Psoas muscle (tissue), 8 donors: Measurements from ENCODE around the gene QSOX2. TPM values are rescaled to one million over a fixed set of nuclear protein-coding genes. Genes with fewer than 3 reads are reported as not detected.

Experiments used
- ATAC-seq, 4 donors: fragments of 200-7000 bp; cut with Tn5 transposase; one replicate each; pipeline ENCODE4 v1.9.1; 2020; ENCODE audit warnings: moderate library complexity in 3 of 4, mild to moderate bottlenecking in 2 of 4
- DNase-seq, 2 donors: peaks; one replicate each; pipeline ENCODE4 v3.0.0-alpha.2; 2020
- H3K27ac ChIP-seq: fragments of 200-600 bp; one replicate; pipeline ENCODE4 v1.8.0; 2022
- H3K27me3 ChIP-seq, 3 donors: fragments of 200-600 bp in 1 of 3; one replicate each; pipeline versions ENCODE4 v1.6.1 to v1.8.0; 2013 to 2022; ENCODE audit warnings: low read length in 2 of 3, mild to moderate bottlenecking in 2 of 3, moderate library complexity in 1 of 3; ENCODE audit not compliant: insufficient read depth in 3 of 3
- H3K36me3 ChIP-seq, 2 donors: fragments of 200-600 bp in 1 of 2; one replicate each; pipeline versions ENCODE4 v1.6.1 to v1.8.0; 2013 to 2022; ENCODE audit warnings: low read depth in 1 of 2, mild to moderate bottlenecking in 1 of 2, moderate library complexity in 1 of 2; ENCODE audit not compliant: insufficient read depth in 1 of 2
- H3K4me1 ChIP-seq: fragments of 200-600 bp; one replicate; pipeline ENCODE4 v1.8.0; 2022
- H3K4me3 ChIP-seq: fragments of 200-600 bp; one replicate; pipeline ENCODE4 v1.8.0; 2022; ENCODE audit warnings: mild to moderate bottlenecking
- H3K9me3 ChIP-seq: fragments of 200-600 bp; one replicate; pipeline ENCODE4 v1.8.0; 2022
- CTCF ChIP-seq: fragments of 200-600 bp; IDR thresholded peaks from one replicate; pipeline ENCODE4 v1.8.0; 2022; ENCODE audit warnings: antibody characterized with exemption
- WGBS, 3 donors: extraction: QIAGEN DNeasy Blood & Tissue Kit; methylation state at CpG; one replicate each; pipeline versions ENCODE4 v1.1.6 to v1.1.7; 2013; 5-methylcytosine and 5-hydroxymethylcytosine counted together
- intact Hi-C, 2 donors: fragments of 100-400 bp; cut with DNase I; formaldehyde crosslinking; loops; one replicate each; pipeline versions ENCODE4 v1.11.0 to v1.14.2; 2022
- polyA plus RNA-seq, 3 donors: library from polyadenylated mRNA; stranded (reverse); fragments of 200-250 nt; gene quantifications; one replicate each; pipeline ENCODE4 v1.2.3, GENCODE V29; 2013
- total RNA-seq, 4 donors: library from RNA; stranded (reverse); fragmentation: NEBNext Ultra II Directional in 2 of 4; extraction: Animal tissue kit (Norgen Biotek cat#: 25700) in 2 of 4; gene quantifications; one replicate each; pipeline versions ENCODE4 v1.2.1 to v1.2.4, GENCODE V29; 2021 to 2023
- donor health status: healthy with polysubstance abuse.
- donor health status: DM: no; HTN: no; CAD: no; lungs with moderate emphysema.
- donor health status: Bipolar disorder and iron deficiency.
- donor health status: healthy.
- donor health status: DM: yes; HTN: yes; CAD: no.
- donor health status: DM: no; HTN: no; CAD: no.
- donor health status: DM: no; HTN: no; CAD: no.
- donor health status: DM: yes; HTN: yes; CAD: no.

Gene QSOX2
- total and polyA plus RNA-seq, 7 donors = 3.6 to 7.5 (median 5.6) TPM

- TF ChIP-seq CTCF = peak; percentile 77
- H3K27me3 ChIP-seq = peaks cover 0 to 48% (median 5%) of the 10 kb centered on the region in 3 donors
- ATAC-seq (peak; percentile 93 to 98 (median 93)), DNase-seq (peak; percentile 72 to 84)
- no peaks in the 10 kb centered on the region for H3K36me3 ChIP-seq
- no peaks in the 10 kb centered on the region for H3K4me1 ChIP-seq
- H3K9me3 ChIP-seq = no peaks in the 10 kb centered on the region
- WGBS, 3 donors = 8 to 9% (median 9%) methylated on average over 27 to 31 of the region's 32 CpGs
- intact Hi-C loops = loop anchor here (2.0 to 10.0 kb wide), 6 partner anchors 109 to 681 kb away; partner anchors contain the start of gene UBAC1 (in 1 of the 2)
- peak overlapping the region; percentile 47 for H3K4me3 ChIP-seq
- no peak overlapping the region for H3K27ac ChIP-seq
Measured at GRCh38 chr9:136283291-136284235, 38.0 kb upstream of the QSOX2 start.

GRCh38 chr9:136282272-136282861, 36.8 kb upstream of the QSOX2 start:
- H3K9me3 ChIP-seq = no peaks in the 10 kb centered on the region
- intact Hi-C loops = loop anchor here (2.0 to 10.0 kb wide), 6 partner anchors 108 to 680 kb away; partner anchors contain the start of gene UBAC1 (in 1 of the 2)
- no peaks in the 10 kb centered on the region for H3K4me1 ChIP-seq
- no peaks in the 10 kb centered on the region for H3K36me3 ChIP-seq
- TF ChIP-seq CTCF = no peak
- DNase-seq (no peak), ATAC-seq (no peak)
- no peak overlapping the region for H3K27ac ChIP-seq
- WGBS, 3 donors = 61 to 62% (median 62%) methylated on average over 14 of the region's 14 CpGs
- H3K27me3 ChIP-seq = peaks cover 0 to 41% (median under 1%) of the 10 kb centered on the region in 3 donors
- H3K4me3 ChIP-seq = no peak overlapping the region

GRCh38 chr9:136281421-136282271, 36.0 kb upstream of the QSOX2 start:
- no peak for TF ChIP-seq CTCF
- DNase-seq = no peak
- 78 to 80% (median 79%) methylated on average over 36 to 39 of the region's 39 CpGs for WGBS, 3 donors
- intact Hi-C loops = loop anchor here (2.0 to 10.0 kb wide), 6 partner anchors 107 to 679 kb away; partner anchors contain the start of gene UBAC1 (in 1 of the 2)
- Histone ChIP-seq H3K9me3 (no peaks in the 10 kb centered on the region), H3K27me3 (peaks cover 0 to 43% (median 0%) of the 10 kb centered on the region in 3 donors), H3K4me3 (no peak overlapping the region), H3K36me3 (no peaks in the 10 kb centered on the region), H3K4me1 (no peaks in the 10 kb centered on the region), H3K27ac (no peak overlapping the region)
- no peak for ATAC-seq

GRCh38 chr9:136280535-136281315, 35.1 kb upstream of the QSOX2 start:
- Histone ChIP-seq H3K36me3 (no peaks in the 10 kb centered on the region), H3K4me3 (no peak overlapping the region), H3K27me3 (peaks cover 0 to 44% (median 0%) of the 10 kb centered on the region in 3 donors), H3K9me3 (no peaks in the 10 kb centered on the region), H3K27ac (no peak overlapping the region), H3K4me1 (no peaks in the 10 kb centered on the region)
- TF ChIP-seq CTCF = no peak
- WGBS, 3 donors = 71 to 77% (median 72%) methylated on average over 15 to 16 of the region's 16 CpGs
- intact Hi-C loops = loop anchor here (5.0 to 10.0 kb wide), 5 partner anchors 106 to 678 kb away; partner anchors contain the start of gene UBAC1 (in 1 of the 2)
- no peak for ATAC-seq
- no peak for DNase-seq
